ENCODE results near the gene OR9A2.

Gene OR9A2

DNA sequence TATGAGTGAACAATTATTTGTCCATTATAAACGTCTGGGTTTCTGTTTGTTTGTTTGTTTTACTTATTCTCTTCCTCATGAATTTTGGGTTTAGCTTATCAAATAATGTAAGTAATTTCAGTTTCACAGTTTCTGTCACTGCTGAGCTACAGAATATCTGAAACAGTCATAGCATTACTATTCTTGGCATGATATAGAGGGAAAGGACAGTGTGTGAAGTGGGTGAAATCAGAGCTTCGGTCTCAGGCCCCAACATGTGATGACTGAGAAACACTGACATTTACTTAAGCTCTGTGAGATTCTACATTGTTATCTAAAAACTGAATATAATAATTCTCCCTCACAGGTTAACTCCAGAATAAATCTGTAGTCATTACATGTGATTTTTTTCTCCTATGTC is 16.5 kb upstream of the OR9A2 start:
- in situ Hi-C loops (cut with HindIII; ENCODE audit: low pct_unique_long_range_greater_than_20kb, low sequenced_read_pairs): no loop called here
- TF ChIP-seq JUND (IDR thresholded peaks at IDR 0.05; ENCODE audit: low read depth): no peak
- DNase-seq (ENCODE audit: low read depth in 1 of 2, low spot score in 1 of 2): no peak

DNA sequence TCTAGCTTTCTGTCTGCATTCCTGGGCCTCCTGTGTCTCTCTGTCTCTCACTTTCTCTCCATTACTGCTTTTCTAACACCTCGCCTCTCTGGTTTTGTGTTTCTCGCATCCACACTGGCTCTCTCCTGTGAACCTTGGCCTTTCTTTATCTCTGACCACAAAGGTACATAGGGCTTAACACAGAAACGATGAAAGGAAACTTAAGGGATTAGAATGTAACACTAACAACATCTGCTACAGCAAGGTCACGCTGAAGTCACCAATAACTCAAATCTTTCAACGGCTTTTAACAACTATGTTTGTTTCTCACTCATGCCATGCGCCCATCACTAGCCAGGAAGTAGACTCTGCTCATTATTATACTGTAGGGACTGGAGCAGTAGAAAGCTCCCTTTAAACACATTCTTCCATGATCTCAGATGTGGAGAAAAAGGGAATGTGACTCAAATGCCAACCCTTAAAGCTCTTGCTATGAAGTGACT is 15.9 kb upstream of the OR9A2 start:
- no peak for DNase-seq (ENCODE audit: low read depth in 1 of 2, low spot score in 1 of 2)
- TF ChIP-seq JUND (IDR thresholded peaks at IDR 0.05; ENCODE audit: low read depth): no peak
- in situ Hi-C loops (cut with HindIII; ENCODE audit: low pct_unique_long_range_greater_than_20kb, low sequenced_read_pairs): no loop called here

DNA sequence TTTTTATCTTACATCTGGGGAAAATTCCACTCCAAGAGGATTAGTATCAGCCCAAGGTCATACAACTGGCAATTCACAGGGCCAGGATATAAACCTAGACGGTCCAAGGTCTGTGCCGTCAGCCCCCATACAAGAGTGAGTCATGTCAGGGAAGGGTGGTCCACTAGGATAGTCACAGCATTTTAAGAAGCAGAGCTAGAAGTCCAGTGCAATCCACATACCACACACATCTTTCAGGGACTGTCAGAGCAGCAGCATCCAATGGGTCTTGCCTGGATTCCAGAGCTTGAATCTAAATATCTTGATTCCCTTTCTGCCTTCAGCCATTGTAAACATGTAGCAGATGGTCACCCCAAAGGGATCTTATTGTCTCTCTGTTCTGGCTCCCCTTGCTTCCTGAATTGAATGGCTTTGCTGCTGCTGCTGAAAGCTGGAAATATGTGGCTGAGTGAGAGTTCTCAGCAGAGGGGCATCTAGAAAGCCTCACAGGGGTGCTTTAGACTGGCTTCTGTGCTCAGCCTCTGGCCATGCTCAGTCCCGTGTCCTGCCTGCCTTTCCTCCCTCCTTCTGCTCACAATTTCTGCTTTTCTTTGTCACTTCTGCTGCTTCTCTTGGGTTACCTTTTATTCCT is 15.3 kb upstream of the OR9A2 start:
- DNase-seq (ENCODE audit: low read depth in 1 of 2, low spot score in 1 of 2): no peak
- in situ Hi-C loops (cut with HindIII; ENCODE audit: low pct_unique_long_range_greater_than_20kb, low sequenced_read_pairs): no loop called here
- TF ChIP-seq JUND (IDR thresholded peaks at IDR 0.05; ENCODE audit: low read depth): no peak

DNA sequence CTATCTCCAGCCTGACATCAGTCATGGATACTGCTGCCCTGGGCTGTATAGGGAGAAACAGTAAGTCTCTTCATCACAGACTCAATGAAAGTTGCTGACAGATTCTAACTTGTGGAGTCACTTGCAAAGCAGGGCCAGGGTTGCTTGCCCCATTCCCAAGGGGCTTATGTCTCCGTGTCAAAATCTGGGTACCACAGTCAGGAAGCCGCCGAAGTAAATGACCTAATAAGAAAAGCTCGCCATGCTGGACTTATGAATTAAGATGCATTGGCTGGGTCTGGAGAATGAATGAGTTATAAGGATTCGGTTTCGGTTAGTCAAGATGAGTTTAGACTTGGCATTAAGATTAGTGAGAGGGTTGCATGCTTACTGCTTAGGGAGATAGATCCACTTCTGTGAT is 14.4 kb upstream of the OR9A2 start:
- DNase-seq (ENCODE audit: low read depth in 1 of 2, low spot score in 1 of 2): no peak
- no peak for TF ChIP-seq JUND (IDR thresholded peaks at IDR 0.05; ENCODE audit: low read depth)
- in situ Hi-C loops (cut with HindIII; ENCODE audit: low pct_unique_long_range_greater_than_20kb, low sequenced_read_pairs): no loop called here

DNA sequence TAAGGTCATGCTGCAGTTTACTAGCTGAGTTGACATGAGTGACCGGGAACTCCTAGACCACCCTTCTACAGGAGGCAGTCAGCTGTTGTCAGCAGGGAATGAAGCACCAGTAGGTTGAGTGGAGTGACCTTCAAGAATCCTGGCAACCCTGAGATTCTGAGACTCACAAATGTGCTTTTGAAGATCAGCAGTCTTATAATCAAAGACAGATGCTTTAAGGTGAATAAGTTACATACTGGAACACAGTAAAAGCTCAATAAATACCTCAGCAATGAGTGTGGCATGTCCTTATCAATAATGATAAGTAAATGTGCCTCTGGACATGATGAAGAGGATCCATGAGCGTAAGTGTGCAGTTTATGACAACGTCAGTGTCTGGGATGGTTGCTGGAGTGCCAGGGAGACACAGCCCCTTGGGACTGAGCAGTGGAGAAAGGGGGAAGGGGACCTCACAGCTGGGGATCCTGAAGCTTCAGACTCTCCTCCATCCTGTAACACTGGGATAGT is 13.3 kb upstream of the OR9A2 start:
- no peak for DNase-seq (ENCODE audit: low read depth in 1 of 2, low spot score in 1 of 2)
- no peak for TF ChIP-seq JUND (IDR thresholded peaks at IDR 0.05; ENCODE audit: low read depth)
- in situ Hi-C loops (cut with HindIII; ENCODE audit: low pct_unique_long_range_greater_than_20kb, low sequenced_read_pairs): no loop called here

DNA sequence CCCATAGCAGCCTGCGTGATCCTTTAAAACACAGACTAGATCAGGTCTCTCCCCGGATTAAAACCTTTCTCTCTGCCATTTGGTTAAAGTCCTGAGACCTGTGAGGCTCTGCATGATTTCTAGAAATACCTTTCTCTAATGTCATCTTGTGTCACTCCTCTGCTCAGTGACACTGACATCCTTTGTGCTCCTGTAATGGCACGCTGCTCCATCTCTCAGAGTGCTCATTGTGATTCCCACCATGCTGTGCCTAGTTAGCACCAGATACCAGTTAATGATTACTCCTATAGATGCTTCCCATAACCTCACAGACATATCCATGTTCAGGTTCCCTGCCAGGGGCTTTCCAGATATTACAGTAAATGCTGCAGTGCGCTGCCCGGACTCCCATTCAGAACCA is 11.7 kb upstream of the OR9A2 start:
- in situ Hi-C loops (cut with HindIII; ENCODE audit: low pct_unique_long_range_greater_than_20kb, low sequenced_read_pairs): no loop called here
- no peak for DNase-seq (ENCODE audit: low read depth in 1 of 2, low spot score in 1 of 2)
- TF ChIP-seq JUND (IDR thresholded peaks at IDR 0.05; ENCODE audit: low read depth): no peak

DNA sequence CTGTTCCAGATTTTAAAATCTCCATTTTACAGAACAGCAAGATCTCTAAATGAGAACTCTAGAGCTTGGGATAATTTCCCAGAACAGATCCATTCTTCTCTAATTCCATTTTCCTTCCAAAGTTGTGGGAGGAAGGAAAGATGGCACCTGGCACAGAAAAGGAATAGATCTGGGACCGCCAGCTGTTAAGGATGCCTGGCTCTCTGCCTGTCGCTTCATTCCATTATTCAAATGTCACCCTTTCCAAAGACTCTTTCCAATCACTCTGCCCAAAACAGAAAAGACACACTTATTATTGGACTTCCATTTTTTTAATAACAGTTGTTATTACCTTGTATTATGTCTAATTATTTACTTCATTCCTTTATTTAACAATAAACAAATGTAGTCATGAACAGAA is 751 bp upstream of the OR9A2 start:
- no peak for TF ChIP-seq JUND (IDR thresholded peaks at IDR 0.05; ENCODE audit: low read depth)
- in situ Hi-C loops (cut with HindIII; ENCODE audit: low pct_unique_long_range_greater_than_20kb, low sequenced_read_pairs): no loop called here
- DNase-seq (ENCODE audit: low read depth in 1 of 2, low spot score in 1 of 2): no peak

DNA sequence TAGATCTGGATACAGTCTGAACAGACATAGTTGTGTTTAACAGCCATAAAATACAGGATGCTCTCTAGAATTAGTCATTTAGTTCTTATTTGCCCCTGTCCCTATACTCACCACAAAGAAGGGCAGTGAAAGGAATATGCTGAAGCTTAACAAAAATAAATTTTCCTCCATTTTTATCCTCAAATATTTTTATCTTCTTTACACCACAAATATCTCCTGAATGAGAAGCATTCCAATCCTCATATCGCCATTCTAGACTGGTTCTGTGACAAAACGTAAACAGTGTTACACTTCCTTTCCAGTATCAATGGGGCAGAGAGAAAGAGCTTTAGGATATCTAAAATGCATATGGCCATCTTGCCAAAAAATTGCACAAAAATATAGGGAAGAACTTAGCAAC is 1.6 kb downstream of the OR9A2 start:
- no peak for DNase-seq (ENCODE audit: low read depth in 1 of 2, low spot score in 1 of 2)
- in situ Hi-C loops (cut with HindIII; ENCODE audit: low pct_unique_long_range_greater_than_20kb, low sequenced_read_pairs): no loop called here
- TF ChIP-seq JUND (IDR thresholded peaks at IDR 0.05; ENCODE audit: low read depth): no peak

DNA sequence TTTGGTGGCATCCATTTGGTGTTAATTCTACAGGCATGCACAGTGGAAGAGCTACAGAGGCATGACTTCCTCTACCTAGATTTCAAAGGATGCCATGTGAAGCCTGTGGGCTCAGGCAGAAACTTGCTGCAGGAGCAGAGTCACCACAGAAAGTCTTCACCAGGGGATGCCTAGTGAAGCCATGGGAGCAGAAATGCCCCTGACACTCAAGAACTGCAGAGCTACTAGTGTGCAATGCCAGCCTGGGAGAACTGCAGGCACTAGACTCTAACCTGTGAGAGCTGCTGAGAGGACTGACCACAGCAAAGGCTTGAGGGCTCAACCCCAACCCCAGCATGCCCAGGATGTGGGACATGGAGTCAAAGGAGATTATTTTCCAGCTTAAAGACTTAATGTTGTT is 3.9 kb downstream of the OR9A2 start:
- DNase-seq (ENCODE audit: low read depth in 1 of 2, low spot score in 1 of 2): no peak
- in situ Hi-C loops (cut with HindIII; ENCODE audit: low pct_unique_long_range_greater_than_20kb, low sequenced_read_pairs): no loop called here
- no peak for TF ChIP-seq JUND (IDR thresholded peaks at IDR 0.05; ENCODE audit: low read depth)

DNA sequence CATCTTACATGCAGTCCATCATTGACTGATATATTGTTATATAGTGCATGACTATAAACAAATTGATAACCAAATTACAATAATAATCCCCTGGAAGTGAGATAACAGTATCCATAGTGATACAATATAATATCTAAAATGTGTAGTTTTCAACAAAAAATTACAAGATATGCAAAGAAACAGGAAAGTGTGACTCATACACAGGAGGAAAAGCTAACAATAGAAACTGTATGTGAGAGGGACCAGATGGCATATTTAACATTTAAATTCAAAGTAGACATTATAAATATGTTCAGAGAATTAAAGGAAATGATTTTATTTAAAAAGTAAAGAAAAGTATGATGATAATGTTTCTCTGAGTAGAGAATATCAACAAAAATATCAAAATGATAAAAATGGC is 8.0 kb downstream of the OR9A2 start:
- in situ Hi-C loops (cut with HindIII; ENCODE audit: low pct_unique_long_range_greater_than_20kb, low sequenced_read_pairs): no loop called here
- no peak for TF ChIP-seq JUND (IDR thresholded peaks at IDR 0.05; ENCODE audit: low read depth)
- no peak for DNase-seq (ENCODE audit: low read depth in 1 of 2, low spot score in 1 of 2)

DNA sequence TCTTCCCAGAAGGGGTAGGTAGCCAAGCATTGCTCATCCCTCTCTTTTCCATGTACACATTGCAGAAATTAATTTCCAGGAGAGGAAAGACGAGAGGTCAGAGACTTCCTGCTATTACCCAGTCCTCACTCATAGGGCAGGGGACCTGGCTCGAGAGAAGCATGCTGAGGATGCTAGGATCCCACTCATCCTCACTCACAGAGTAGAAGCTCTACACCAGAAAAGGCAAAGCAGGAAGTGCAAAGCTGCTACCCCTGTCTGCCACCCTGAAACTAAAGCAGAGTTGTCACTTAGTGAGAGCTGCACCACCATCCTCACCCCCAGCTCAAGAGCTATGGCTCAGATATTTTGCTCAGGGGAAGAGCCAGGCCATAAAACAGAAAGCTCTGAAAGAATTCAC is 9.9 kb downstream of the OR9A2 start:
- TF ChIP-seq JUND (IDR thresholded peaks at IDR 0.05; ENCODE audit: low read depth): no peak
- no peak for DNase-seq (ENCODE audit: low read depth in 1 of 2, low spot score in 1 of 2)
- in situ Hi-C loops (cut with HindIII; ENCODE audit: low pct_unique_long_range_greater_than_20kb, low sequenced_read_pairs): no loop called here

DNA sequence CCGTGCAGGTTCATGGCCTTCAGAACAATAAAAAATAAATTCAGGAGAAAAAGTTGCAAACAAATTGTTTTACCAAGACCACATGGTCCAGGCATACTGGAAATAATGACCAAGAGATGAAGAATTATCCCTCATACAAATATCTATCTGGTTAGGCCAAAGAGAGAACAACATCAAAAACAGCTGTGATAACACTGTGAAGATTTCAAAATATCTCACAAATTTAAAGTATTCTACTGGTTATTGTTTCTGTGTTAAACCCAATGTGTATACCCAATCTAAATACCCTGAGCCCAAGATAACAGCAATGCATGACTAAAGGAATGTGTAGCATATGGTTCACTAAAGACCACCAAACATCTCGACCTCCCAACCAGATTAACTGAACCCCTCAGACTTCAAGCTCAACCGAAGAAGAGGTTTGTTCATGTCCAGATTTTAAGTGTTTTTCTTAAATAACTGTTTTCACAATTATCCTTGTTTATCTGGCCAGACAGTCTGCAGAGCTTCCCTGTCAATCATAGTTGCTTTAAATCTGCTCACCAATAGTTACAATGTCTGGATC is 10.9 kb downstream of the OR9A2 start:
- no peak for DNase-seq (ENCODE audit: low read depth in 1 of 2, low spot score in 1 of 2)
- TF ChIP-seq JUND (IDR thresholded peaks at IDR 0.05; ENCODE audit: low read depth): no peak
- in situ Hi-C loops (cut with HindIII; ENCODE audit: low pct_unique_long_range_greater_than_20kb, low sequenced_read_pairs): no loop called here

DNA sequence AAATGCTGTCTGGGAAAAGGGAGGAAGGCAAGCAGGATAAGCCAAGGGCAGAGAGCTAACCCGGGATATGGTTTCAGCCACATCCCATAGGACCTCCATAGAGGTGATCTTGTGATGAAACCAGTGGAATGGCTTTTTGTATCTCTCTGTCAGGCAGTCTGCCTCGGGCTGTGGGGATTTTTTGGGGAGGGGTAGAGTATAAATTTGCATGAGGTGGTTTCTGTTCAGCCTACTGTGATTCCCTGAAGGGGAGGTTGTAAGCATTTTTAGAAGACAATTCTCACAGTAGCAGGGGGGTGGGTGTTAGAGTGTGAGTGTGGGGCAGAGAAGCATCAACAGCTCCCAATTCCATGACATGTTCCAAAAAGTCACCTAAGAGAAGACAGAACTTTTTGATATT is 11.8 kb downstream of the OR9A2 start:
- no peak for DNase-seq (ENCODE audit: low read depth in 1 of 2, low spot score in 1 of 2)

DNA sequence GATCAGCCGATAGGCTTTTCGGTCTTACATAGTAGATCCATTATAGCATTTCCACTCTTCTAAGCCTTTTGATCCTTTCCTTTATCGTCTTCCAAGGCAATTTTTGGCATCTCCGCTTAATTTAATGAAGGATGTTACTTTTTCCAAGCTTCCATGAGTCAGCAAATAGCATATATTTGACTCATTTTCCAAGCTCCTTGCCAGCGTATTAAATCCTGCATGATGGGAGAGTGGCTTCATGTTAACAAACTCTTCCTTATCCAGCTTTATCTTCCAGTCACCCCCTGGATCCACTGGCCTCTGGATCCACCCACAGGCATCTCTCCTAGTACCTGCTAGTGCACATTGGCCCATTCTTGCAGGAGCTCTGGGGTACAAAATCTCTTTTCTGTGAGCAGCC is 13.0 kb downstream of the OR9A2 start:
- in situ Hi-C loops (cut with HindIII; ENCODE audit: low pct_unique_long_range_greater_than_20kb, low sequenced_read_pairs): no loop called here
- TF ChIP-seq JUND (IDR thresholded peaks at IDR 0.05; ENCODE audit: low read depth): no peak
- no peak for DNase-seq (ENCODE audit: low read depth in 1 of 2, low spot score in 1 of 2)

More for the DNA sequence above, 11.8 kb downstream of the OR9A2 start:
- TF ChIP-seq JUND (IDR thresholded peaks at IDR 0.05; ENCODE audit: low read depth): no peak
- in situ Hi-C loops (cut with HindIII; ENCODE audit: low pct_unique_long_range_greater_than_20kb, low sequenced_read_pairs): no loop called here
